AG04450 (cell line): ENCODE data around the gene COLQ. TPM values are rescaled to one million over a fixed set of nuclear protein-coding genes. Genes with fewer than 3 reads are reported as not detected.

Source experiments
- CTCF ChIA-PET: fragments of 300-600, 350-600 bp; formaldehyde crosslinking; extraction: SDS; loops from one replicate; lab custom pipeline; 2022; ENCODE audit warnings: antibody characterized with exemption, inconsistent platforms; lab: Charles Lee
- POLR2A ChIA-PET: fragments of 350-600 bp; formaldehyde crosslinking; extraction: SDS; loops from one replicate; lab custom pipeline; 2021; ENCODE audit warnings: antibody characterized with exemption, inconsistent platforms; lab: Yijun Ruan, JAX
- DNase-seq: peaks from one replicate; pipeline ENCODE4 v3.0.0-alpha.2; 2011; ENCODE audit warnings: low read depth, low spot score
- H3K27ac ChIP-seq: one replicate; pipeline ENCODE4 v1.5.1; 2012; ENCODE audit warnings: low read depth, low read length, control low read depth
- H3K27me3 ChIP-seq: one replicate; pipeline ENCODE4 v1.6.0; 2012; ENCODE audit warnings: low read length; ENCODE audit not compliant: control insufficient read depth, insufficient read depth
- H3K4me3 ChIP-seq: 2 replicates; pipeline ENCODE4 v1.5.1; 2011; ENCODE audit warnings: mild to moderate bottlenecking, low read depth, low read length, control low read depth
- H3K9me3 ChIP-seq: 2 replicates; pipeline ENCODE4 v1.5.1; 2012; ENCODE audit warnings: low read length; ENCODE audit not compliant: control insufficient read depth, insufficient read depth
- CTCF ChIP-seq: IDR thresholded peaks from 2 replicates; pipeline ENCODE4 v1.5.1; 2011; ENCODE audit warnings: low read depth, low read length, control low read depth, inconsistent platforms
- polyA minus RNA-seq: library from RNA; depleted of rRNA, polyadenylated mRNA; stranded (reverse); fragments of >200 nt; gene quantifications from 2 replicates; pipeline ENCODE4 v1.2.3, GENCODE V29; 2011; rRNA and poly(A)+ RNA removed
- polyA plus RNA-seq: library from polyadenylated mRNA; depleted of rRNA; stranded (reverse); fragments of >200 nt; gene quantifications from 2 replicates; pipeline ENCODE4 v1.2.3, GENCODE V29; 2011; rRNA removed

Gene COLQ
- polyA plus RNA-seq (0.91 and 0.95 TPM in 2 replicates), polyA minus RNA-seq (2.0 and 2.4 TPM in 2 replicates)

- Histone ChIP-seq H3K9me3 (no peaks in the 10 kb centered on the region), H3K27me3 (peaks cover 8% of the 10 kb centered on the region), H3K27ac (no peak within 1 kb of the TSS), H3K4me3 (no peak within 1 kb of the TSS)
- no peak for DNase-seq
- TF ChIP-seq CTCF = no peak
- POLR2A ChIA-PET = no interaction called here
- CTCF ChIA-PET = no interaction called here
Observed at GRCh38 chr3:15521573-15521965, at the start of gene COLQ. Gene COLQ (minus strand): TSS chr3:15521706. CDS start chr3:15521625, 81 bp downstream.

- ChIA-PET CTCF (interaction anchor here (1.5 kb wide), 1 partner anchor 360 kb away, joined by 3 read pairs; no protein-coding TSS in a partner anchor), POLR2A (no interaction called here)
- no peak overlapping the region for H3K4me3 ChIP-seq
- TF ChIP-seq CTCF = no peak
- no peaks in the 10 kb centered on the region for H3K27me3 ChIP-seq
- no peaks in the 10 kb centered on the region for H3K9me3 ChIP-seq
- no peak for DNase-seq
- H3K27ac ChIP-seq = no peak overlapping the region
Observed at GRCh38 chr3:15563190-15563589, 41.7 kb upstream of the COLQ start.

- ChIA-PET CTCF (interaction anchor here (1.5 kb wide), 1 partner anchor 359 kb away, joined by 3 read pairs; no protein-coding TSS in a partner anchor), POLR2A (no interaction called here)
- DNase-seq = no peak
- Histone ChIP-seq H3K4me3 (no peak overlapping the region), H3K27ac (no peak overlapping the region), H3K27me3 (no peaks in the 10 kb centered on the region), H3K9me3 (no peaks in the 10 kb centered on the region)
- no peak for TF ChIP-seq CTCF
Observed at GRCh38 chr3:15562560-15562959, 41.1 kb upstream of the COLQ start.

- H3K27me3 ChIP-seq = no peaks in the 10 kb centered on the region
- POLR2A ChIA-PET = interaction anchor here (0.6 kb wide), 1 partner anchor 356 kb away, joined by 3 read pairs; no protein-coding TSS in a partner anchor
- no peaks in the 10 kb centered on the region for H3K9me3 ChIP-seq
- no peak overlapping the region for H3K4me3 ChIP-seq
- no peak overlapping the region for H3K27ac ChIP-seq
- CTCF ChIA-PET = interaction anchor here (0.6 to 4.0 kb wide), 11 partner anchors 10 to 450 kb away, joined by 3 to 46 read pairs (median 4); no protein-coding TSS in a partner anchor
- no peak for TF ChIP-seq CTCF
- DNase-seq = no peak
Observed at GRCh38 chr3:15558581-15558980, 37.1 kb upstream of the COLQ start.

- no peaks in the 10 kb centered on the region for H3K27me3 ChIP-seq
- DNase-seq = peak; percentile 39
- CTCF ChIA-PET = interaction anchor here (0.7 to 4.0 kb wide), 15 partner anchors 11 to 449 kb away, joined by 3 to 46 read pairs (median 7); no protein-coding TSS in a partner anchor
- POLR2A ChIA-PET = no interaction called here
- no peak overlapping the region for H3K27ac ChIP-seq
- H3K9me3 ChIP-seq = no peaks in the 10 kb centered on the region
- H3K4me3 ChIP-seq = no peak overlapping the region
- TF ChIP-seq CTCF = peak; percentile 67
Observed at GRCh38 chr3:15557511-15557946, 36.0 kb upstream of the COLQ start.
